Heart left ventricle (tissue), 16 donors: ENCODE data around the gene SH3BGRL. TPM values are rescaled to one million over a fixed set of nuclear protein-coding genes. Genes with fewer than 3 reads are reported as not detected.
"Not testable (repeated sequence)": the region's sequence is repeated elsewhere in the genome, so short reads cannot be mapped to it uniquely, and the experiment has no call there.

Source experiments
- ATAC-seq, 4 donors: fragments of 200-7000 bp; cut with Tn5 transposase; one replicate each; pipeline ENCODE4 v1.9.1; 2020 to 2022; ENCODE audit warnings: moderate library complexity in 4 of 4, mild to moderate bottlenecking in 3 of 4, moderate number of reproducible peaks in 1 of 4
- DNase-seq, 5 donors: peaks; one replicate each; pipeline ENCODE4 v3.0.0-alpha.2; 2020
- H3K27ac ChIP-seq, 12 donors: fragments of 200-600 bp; sonication (generic) in 4 of 12; one replicate each; pipeline versions ENCODE4 v1.5.0 to v1.8.0; 2016 to 2022; ENCODE audit warnings: mild to moderate bottlenecking in 2 of 12
- H3K27me3 ChIP-seq, 9 donors: fragments of 200-600 bp; sonication (generic) in 2 of 9; one replicate each; pipeline versions ENCODE4 v1.5.1 to v1.8.0; 2016 to 2022; ENCODE audit warnings: mild to moderate bottlenecking in 3 of 9
- H3K36me3 ChIP-seq, 9 donors: fragments of 200-600 bp; sonication (generic) in 2 of 9; one replicate each; pipeline versions ENCODE4 v1.5.0 to v1.8.0; 2018 to 2022; ENCODE audit warnings: mild to moderate bottlenecking in 2 of 9
- H3K4me1 ChIP-seq, 12 donors: fragments of 200-600 bp; sonication (generic) in 4 of 12; one replicate each; pipeline versions ENCODE4 v1.5.0 to v1.8.0; 2016 to 2022; ENCODE audit warnings: mild to moderate bottlenecking in 3 of 12
- H3K4me3 ChIP-seq, 12 donors: fragments of 200-600 bp; sonication (generic) in 4 of 12; one replicate each; pipeline versions ENCODE4 v1.5.0 to v1.8.0; 2017 to 2022; ENCODE audit warnings: mild to moderate bottlenecking in 9 of 12, moderate library complexity in 4 of 12
- H3K9me3 ChIP-seq, 12 donors: fragments of 200-600 bp; sonication (generic) in 4 of 12; one replicate each; pipeline versions ENCODE4 v1.5.0 to v1.8.0; 2016 to 2022; ENCODE audit warnings: mild to moderate bottlenecking in 1 of 12
- POLR2A ChIP-seq, 2 donors: fragments of 450-650 bp; IDR thresholded peaks; one replicate each; pipeline ENCODE4 v1.6.1; 2017; ENCODE audit warnings: antibody characterized with exemption in 2 of 2, mild to moderate bottlenecking in 2 of 2, moderate library complexity in 2 of 2
- WGBS, 4 donors: extraction: QIAGEN DNeasy Blood & Tissue Kit in 2 of 4; methylation state at CpG; one replicate each; pipeline versions ENCODE4 v1.1.5 to v1.1.7; 2013 to 2018; 5-methylcytosine and 5-hydroxymethylcytosine counted together
- intact Hi-C, 10 donors: fragments of 100-400 bp; cut with DNase I; formaldehyde crosslinking; loops; one replicate each; pipeline versions ENCODE4 v1.11.1 to v1.14.2; 2022
- polyA plus RNA-seq, 2 donors: library from polyadenylated mRNA; stranded (reverse); fragments of 200-250 nt; gene quantifications; one replicate each; pipeline ENCODE4 v1.2.3, GENCODE V29; 2013
- total RNA-seq, 9 donors: library from RNA; depleted of rRNA in 2 of 9; stranded (reverse); fragments of >200 nt in 2 of 9; fragmentation: NEBNext Ultra II Directional in 3 of 9; extraction: Animal tissue kit (Norgen Biotek cat#: 25700) in 3 of 9; gene quantifications; one replicate each; pipeline versions ENCODE4 v1.1.0 to v1.2.4, GENCODE V29; 2016 to 2023
- TF ChIP-seq, protein P1 (sequence below), 12 donors: fragments of 200-600 bp; sonication (generic) in 4 of 12; IDR thresholded peaks; one replicate each; pipeline versions ENCODE4 v1.5.0 to v1.8.0; 2018 to 2022; ENCODE audit warnings: antibody characterized with exemption in 12 of 12, mild to moderate bottlenecking in 5 of 12
- donor health status: ischemic (EF 13 %, LVEDD 7.1; RV severe dilation, severe dysfunction).
- donor health status: healthy with polysubstance abuse.
- donor health status: DM: no; HTN: yes; CAD: no.
- donor health status: DM: no; HTN: no; CAD: no.
- donor health status: ischemic (EF 25% LVEDD 6.9; RV normal size, moderate dysfunction).
- donor health status: ischemic (EF 25% LVEDD 5.7; RV mildly dilated, moderate dysfunction).
- donor health status: healthy.
- donor health status: DM: yes; HTN: yes; CAD: no.
- donor health status: ischemic (EF 35%, LVEDD 5.7; RV mildly dilated, moderate dysfunction).
- donor health status: nonischemic (EF 11% LVEDD 7.7; RV severe dilation, severe dysfunction).
- donor health status: DM: yes; HTN: yes; CAD: no.
- donor health status: PGD.
- donor health status: ischemic (EF 29% LVEDD 5.4; RV normal size, mild dysfunction).
- donor health status: nonischemic (EF 23%, LVEDD 6.1; RV moderate dilation, normal function).

The SH3BGRL gene
- total and polyA plus RNA-seq, 11 donors, result 16.4 to 96.1 (median 24.4) TPM

DNA sequence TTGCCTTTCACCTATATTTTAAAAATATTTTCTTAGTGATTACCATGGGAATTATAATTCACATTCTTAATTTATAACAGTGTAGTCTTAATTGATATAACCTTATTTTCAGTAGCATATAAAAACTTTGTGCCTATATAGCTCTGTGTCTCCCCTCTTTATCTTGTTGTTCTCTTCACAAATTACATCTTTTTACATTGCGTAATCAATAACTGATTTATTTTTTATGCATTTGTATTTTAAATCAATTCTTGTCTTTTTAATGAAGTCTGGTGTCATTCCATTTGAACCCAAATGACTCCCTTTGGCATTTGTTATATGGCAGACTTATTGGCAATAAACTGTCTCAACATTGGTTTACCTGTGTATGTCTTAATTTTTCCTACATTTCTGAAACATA, 137.0 kb downstream of the SH3BGRL start:
- Histone ChIP-seq H3K4me1 (no peaks in the 10 kb centered on the region), H3K27ac (no peak overlapping the region), H3K4me3 (no peak overlapping the region), H3K27me3 (no peaks in the 10 kb centered on the region), H3K9me3 (peaks cover 0 to 11% (median 0%) of the 10 kb centered on the region in 12 donors), H3K36me3 (no peaks in the 10 kb centered on the region)
- 88 to 100% (median 98%) methylated on average over 1 of the region's 1 CpG for WGBS, 4 donors
- no peak for DNase-seq
- no peak for TF ChIP-seq POLR2A (IDR thresholded peaks at IDR 0.05)
- TF ChIP-seq, protein P1, sequence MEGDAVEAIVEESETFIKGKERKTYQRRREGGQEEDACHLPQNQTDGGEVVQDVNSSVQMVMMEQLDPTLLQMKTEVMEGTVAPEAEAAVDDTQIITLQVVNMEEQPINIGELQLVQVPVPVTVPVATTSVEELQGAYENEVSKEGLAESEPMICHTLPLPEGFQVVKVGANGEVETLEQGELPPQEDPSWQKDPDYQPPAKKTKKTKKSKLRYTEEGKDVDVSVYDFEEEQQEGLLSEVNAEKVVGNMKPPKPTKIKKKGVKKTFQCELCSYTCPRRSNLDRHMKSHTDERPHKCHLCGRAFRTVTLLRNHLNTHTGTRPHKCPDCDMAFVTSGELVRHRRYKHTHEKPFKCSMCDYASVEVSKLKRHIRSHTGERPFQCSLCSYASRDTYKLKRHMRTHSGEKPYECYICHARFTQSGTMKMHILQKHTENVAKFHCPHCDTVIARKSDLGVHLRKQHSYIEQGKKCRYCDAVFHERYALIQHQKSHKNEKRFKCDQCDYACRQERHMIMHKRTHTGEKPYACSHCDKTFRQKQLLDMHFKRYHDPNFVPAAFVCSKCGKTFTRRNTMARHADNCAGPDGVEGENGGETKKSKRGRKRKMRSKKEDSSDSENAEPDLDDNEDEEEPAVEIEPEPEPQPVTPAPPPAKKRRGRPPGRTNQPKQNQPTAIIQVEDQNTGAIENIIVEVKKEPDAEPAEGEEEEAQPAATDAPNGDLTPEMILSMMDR (IDR thresholded peaks at IDR 0.05), result no peak
- intact Hi-C loops, result no loop called here
- no peak for ATAC-seq

- ATAC-seq, H3K36me3 ChIP-seq, H3K4me3 ChIP-seq, H3K4me1 ChIP-seq, intact Hi-C loops, H3K27ac ChIP-seq, H3K9me3 ChIP-seq, DNase-seq, H3K27me3 ChIP-seq: not testable (repeated sequence)
- 91 to 98% (median 92%) methylated on average over 11 to 14 of the region's 14 CpGs for WGBS, 4 donors
Observed at GRCh38 chrX:81345296-81345695, 143.4 kb downstream of the SH3BGRL start.

Other genes starting within 250 kb of the SH3BGRL start
- 1 to 10 TPM in 7 of 9 donors, under 1 TPM in 2; 0.56 to 3.8 (median 2.1) TPM for gene HMGN5, start 189 bp upstream of the SH3BGRL start, total RNA-seq
- gene HMGN5, start 189 bp upstream of the SH3BGRL start, polyA plus RNA-seq, result 1 to 10 TPM; 2.8 to 8.8 TPM